A673 (cell line): ENCODE data around the gene EXOC6. TPM values are rescaled to one million over a fixed set of nuclear protein-coding genes. Genes with fewer than 3 reads are reported as not detected.

Source experiments
- BruUV-seq: library from RNA; stranded (reverse); fragments of 400-500 nt; replicated peaks from 2 replicates; lab custom pipeline; 2021; lab: Mats Ljungman, UMichigan
- CTCF ChIA-PET: fragments of 300-600 bp; sonication (Branson Sonifier 250); formaldehyde crosslinking; loops from one replicate; lab custom pipeline; 2022; ENCODE audit warnings: antibody characterized with exemption; lab: Charles Lee
- POLR2A ChIA-PET: fragments of 300-600 bp; sonication (Branson Sonifier 250); formaldehyde crosslinking; loops from one replicate; lab custom pipeline; 2022; ENCODE audit warnings: antibody characterized with exemption; ENCODE audit not compliant: low non-redundant PET; lab: Charles Lee
- DNase-seq: peaks from one replicate; pipeline ENCODE4 v3.0.0-alpha.2; 2015; ENCODE audit warnings: low spot score
- H3K27ac ChIP-seq: fragments of 200-600 bp; sonication (generic); 2 replicates; pipeline ENCODE4 v1.5.1; 2016; ENCODE audit warnings: mixed run types, low read depth, mild to moderate bottlenecking, mixed read lengths, antibody characterized with exemption, low read length; ENCODE audit not compliant: poor library complexity, severe bottlenecking
- H3K27me3 ChIP-seq: fragments of 200-600 bp; sonication (generic); replicated peaks from 2 replicates; pipeline ENCODE4 v1.6.1; 2017; ENCODE audit warnings: mixed run types, low read depth, mild to moderate bottlenecking, mixed read lengths, antibody characterized with exemption, low read length; ENCODE audit not compliant: insufficient read depth, poor library complexity
- H3K36me3 ChIP-seq: fragments of 200-600 bp; sonication (generic); 2 replicates; pipeline ENCODE4 v1.6.1; 2016; ENCODE audit warnings: mixed run types, mild to moderate bottlenecking, mixed read lengths, antibody characterized with exemption, low read length; ENCODE audit not compliant: insufficient read depth, poor library complexity, severe bottlenecking
- H3K4me1 ChIP-seq: fragments of 200-600 bp; sonication (generic); 2 replicates; pipeline ENCODE4 v1.6.1; 2017; ENCODE audit warnings: mixed run types, mild to moderate bottlenecking, mixed read lengths, antibody characterized with exemption, low read length; ENCODE audit not compliant: insufficient read depth, poor library complexity, severe bottlenecking
- H3K4me3 ChIP-seq: fragments of 200-600 bp; sonication (generic); 2 replicates; pipeline ENCODE4 v1.5.1; 2016; ENCODE audit warnings: low read depth, mixed run types, mild to moderate bottlenecking, mixed read lengths, low read length; ENCODE audit not compliant: poor library complexity, severe bottlenecking
- H3K9me3 ChIP-seq: fragments of 200-600 bp; sonication (generic); 2 replicates; pipeline ENCODE4 v1.6.1; 2016; ENCODE audit warnings: mixed run types, low read depth, mild to moderate bottlenecking, mixed read lengths, antibody characterized with exemption, low read length; ENCODE audit not compliant: poor library complexity, severe bottlenecking
- EZH2 ChIP-seq: fragments of 200-600 bp; sonication (generic); IDR thresholded peaks from 2 replicates; pipeline ENCODE4 v1.6.1; 2017; ENCODE audit warnings: borderline replicate concordance, low read depth, mild to moderate bottlenecking, mixed read lengths, antibody characterized with exemption, low read length; ENCODE audit not compliant: poor library complexity, severe bottlenecking
- intact Hi-C: fragments of 100-400 bp; cut with micrococcal nuclease; formaldehyde crosslinking; loops from one replicate; pipeline ENCODE4 v1.10.0; 2022; ENCODE audit not compliant: unreplicated experiment
- total RNA-seq: library from RNA; stranded (reverse); gene quantifications from 2 replicates; pipeline ENCODE4 v1.2.3, GENCODE V29; 2021
- TF ChIP-seq, protein P1 (sequence below): fragments of 300-800, 200-600 bp; sonication (generic); conservative IDR thresholded peaks from 2 replicates; pipeline ENCODE4 v1.5.1; 2017; ENCODE audit warnings: low read depth, mild to moderate bottlenecking, antibody characterized with exemption, low read length, moderate library complexity, mixed read lengths

The EXOC6 gene
- total RNA-seq, 1 experiment from 2014 or later: 35.0 TPM

DNA sequence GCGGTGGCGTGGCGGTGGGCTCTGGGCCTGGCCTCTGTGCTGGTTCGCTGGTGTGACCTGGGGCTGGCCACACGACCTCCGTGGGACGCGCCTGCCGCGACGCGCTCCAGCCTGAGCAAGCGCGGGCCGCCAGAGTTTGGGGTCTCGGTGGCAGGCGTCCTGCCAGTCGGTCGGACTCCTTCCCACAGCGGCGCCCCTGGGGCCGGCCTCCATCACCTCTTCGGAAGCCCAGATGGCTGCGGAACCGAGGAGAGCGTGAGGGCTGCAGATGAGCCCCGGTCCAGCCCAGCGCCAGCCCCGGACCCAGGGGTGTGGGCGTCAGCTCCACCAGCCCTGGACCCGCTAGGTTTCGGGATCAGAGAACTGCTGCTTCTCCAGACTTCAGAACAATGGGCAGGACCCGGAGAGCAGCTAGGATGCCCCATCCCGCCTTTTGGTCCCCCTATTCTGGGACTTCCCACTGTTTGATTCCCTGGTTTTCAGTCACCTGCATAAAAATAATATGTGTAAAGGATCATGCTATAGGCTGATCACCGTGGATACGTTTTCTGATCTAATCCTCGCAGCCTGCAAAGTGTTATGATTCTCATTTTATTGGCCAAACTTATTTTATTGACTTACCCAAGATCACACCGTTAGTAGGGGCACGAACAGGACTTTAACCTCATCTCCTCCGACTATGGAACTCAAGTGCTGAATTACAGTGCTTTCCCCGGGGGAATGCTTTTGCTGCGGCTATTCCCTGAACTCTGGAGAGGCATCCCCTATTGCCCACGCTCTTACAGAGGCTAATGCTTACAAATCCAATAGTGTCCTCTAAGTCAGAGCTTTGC lies 215.0 kb downstream of the EXOC6 start:
- Histone ChIP-seq H3K27me3 (peaks cover 40% of the 10 kb centered on the region), H3K27ac (no peak overlapping the region), H3K4me1 (no peaks in the 10 kb centered on the region), H3K4me3 (no peak overlapping the region), H3K9me3 (no peaks in the 10 kb centered on the region), H3K36me3 (no peaks in the 10 kb centered on the region)
- no TSS peak for BruUV-seq
- intact Hi-C loops: no loop called here
- ChIA-PET POLR2A (no interaction called here), CTCF (no interaction called here)
- DNase-seq: no peak
- no peak for TF ChIP-seq EZH2
- TF ChIP-seq, protein P1, sequence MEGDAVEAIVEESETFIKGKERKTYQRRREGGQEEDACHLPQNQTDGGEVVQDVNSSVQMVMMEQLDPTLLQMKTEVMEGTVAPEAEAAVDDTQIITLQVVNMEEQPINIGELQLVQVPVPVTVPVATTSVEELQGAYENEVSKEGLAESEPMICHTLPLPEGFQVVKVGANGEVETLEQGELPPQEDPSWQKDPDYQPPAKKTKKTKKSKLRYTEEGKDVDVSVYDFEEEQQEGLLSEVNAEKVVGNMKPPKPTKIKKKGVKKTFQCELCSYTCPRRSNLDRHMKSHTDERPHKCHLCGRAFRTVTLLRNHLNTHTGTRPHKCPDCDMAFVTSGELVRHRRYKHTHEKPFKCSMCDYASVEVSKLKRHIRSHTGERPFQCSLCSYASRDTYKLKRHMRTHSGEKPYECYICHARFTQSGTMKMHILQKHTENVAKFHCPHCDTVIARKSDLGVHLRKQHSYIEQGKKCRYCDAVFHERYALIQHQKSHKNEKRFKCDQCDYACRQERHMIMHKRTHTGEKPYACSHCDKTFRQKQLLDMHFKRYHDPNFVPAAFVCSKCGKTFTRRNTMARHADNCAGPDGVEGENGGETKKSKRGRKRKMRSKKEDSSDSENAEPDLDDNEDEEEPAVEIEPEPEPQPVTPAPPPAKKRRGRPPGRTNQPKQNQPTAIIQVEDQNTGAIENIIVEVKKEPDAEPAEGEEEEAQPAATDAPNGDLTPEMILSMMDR: no peak

- no peak for DNase-seq
- ChIA-PET POLR2A (no interaction called here), CTCF (no interaction called here)
- intact Hi-C loops: no loop called here
- H3K27me3 ChIP-seq: peaks cover 48% of the 10 kb centered on the region
- no peak overlapping the region for H3K27ac ChIP-seq
- H3K4me1 ChIP-seq: no peaks in the 10 kb centered on the region
- no TSS peak for BruUV-seq
- TF ChIP-seq, protein P1: no peak
- TF ChIP-seq EZH2: no peak
- no peaks in the 10 kb centered on the region for H3K36me3 ChIP-seq
- H3K4me3 ChIP-seq: no peak overlapping the region
- H3K9me3 ChIP-seq: no peaks in the 10 kb centered on the region
These were observed 215.8 kb downstream of the EXOC6 start for GRCh38 chr10:93063977-93064660.

GRCh38 chr10:93064874-93065660 lies 216.7 kb downstream of the EXOC6 start:
- intact Hi-C loops: loop anchor here (5.0 kb wide), 1 partner anchor 103 kb away; no protein-coding TSS in a partner anchor
- H3K4me3 ChIP-seq: no peak overlapping the region
- H3K27me3 ChIP-seq: peaks cover 56% of the 10 kb centered on the region

More at GRCh38 chr10:93064874-93065660, 216.7 kb downstream of the EXOC6 start:
- no peak for DNase-seq
- CTCF ChIA-PET: interaction anchor here (0.6 kb wide), 1 partner anchor 246 kb away, joined by 5 read pairs; no protein-coding TSS in a partner anchor
- Histone ChIP-seq H3K27ac (no peak overlapping the region), H3K9me3 (no peaks in the 10 kb centered on the region), H3K36me3 (no peaks in the 10 kb centered on the region), H3K4me1 (no peaks in the 10 kb centered on the region)
- TF ChIP-seq, protein P1: no peak
- no TSS peak for BruUV-seq
- POLR2A ChIA-PET: no interaction called here
